HG03520 (cell line): ENCODE results near the gene PSMA3.

Experiments used
- ATAC-seq: cut with Tn5 transposase; IDR thresholded peaks from one replicate; pipeline ENCODE4 v1.9.1; 2021; ENCODE audit warnings: mild to moderate bottlenecking, moderate library complexity; ENCODE audit not compliant: unreplicated experiment

PSMA3 gene

GRCh38 chr14:58270628-58271027 is 26.0 kb downstream of the PSMA3 start:
- ATAC-seq, result no peak

- ATAC-seq, result no peak
Measured at GRCh38 chr14:58272588-58273372, 28.1 kb downstream of the PSMA3 start.

DNA sequence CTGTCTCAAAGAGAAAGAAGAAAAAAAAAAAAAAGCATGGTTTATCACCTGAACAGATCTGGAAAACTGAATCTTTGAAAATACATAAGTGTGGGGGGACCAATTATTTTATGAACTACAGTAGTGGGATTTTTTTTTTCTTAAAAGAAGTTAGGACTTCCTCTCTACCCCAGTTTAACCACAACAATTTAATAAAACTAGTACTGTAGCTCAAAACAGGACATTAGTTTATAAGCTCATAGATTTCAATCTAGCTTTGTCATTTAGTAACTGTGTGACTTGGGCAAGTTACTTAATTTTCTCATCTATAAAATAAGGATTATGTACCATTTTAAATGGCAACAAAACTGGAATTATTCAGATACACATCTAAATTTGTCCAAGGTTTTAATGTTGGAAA is 30.2 kb downstream of the PSMA3 start:
- no peak for ATAC-seq

DNA sequence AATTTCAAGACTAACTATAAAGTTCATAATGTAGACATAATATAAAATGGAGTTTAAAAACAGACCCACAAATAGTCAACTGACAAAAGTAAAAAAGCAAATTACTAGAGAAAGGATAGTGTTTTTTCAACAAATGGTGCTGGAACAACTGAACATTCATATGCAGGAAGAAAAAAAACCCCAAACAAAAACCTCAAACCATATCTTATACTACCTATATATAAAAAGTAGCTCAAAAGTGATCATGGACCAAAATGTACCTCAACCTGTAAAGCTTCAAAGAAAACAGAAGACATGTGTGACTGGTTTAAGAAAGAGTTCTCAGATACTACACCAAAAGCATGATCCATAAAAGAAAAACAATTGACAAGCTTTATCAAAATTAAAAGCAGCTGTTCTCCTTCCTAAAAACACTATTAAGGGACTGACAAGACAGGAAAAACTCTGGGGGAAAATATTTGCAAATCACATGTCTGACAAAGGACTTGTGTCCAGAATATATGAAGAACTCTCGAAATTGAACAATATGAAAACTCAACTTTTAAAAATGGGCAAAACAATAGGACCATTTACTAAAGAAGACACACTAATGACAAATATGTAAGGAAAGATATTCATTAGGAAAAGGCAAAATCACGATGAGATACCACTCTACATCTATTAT is 31.0 kb downstream of the PSMA3 start:
- no peak for ATAC-seq

DNA sequence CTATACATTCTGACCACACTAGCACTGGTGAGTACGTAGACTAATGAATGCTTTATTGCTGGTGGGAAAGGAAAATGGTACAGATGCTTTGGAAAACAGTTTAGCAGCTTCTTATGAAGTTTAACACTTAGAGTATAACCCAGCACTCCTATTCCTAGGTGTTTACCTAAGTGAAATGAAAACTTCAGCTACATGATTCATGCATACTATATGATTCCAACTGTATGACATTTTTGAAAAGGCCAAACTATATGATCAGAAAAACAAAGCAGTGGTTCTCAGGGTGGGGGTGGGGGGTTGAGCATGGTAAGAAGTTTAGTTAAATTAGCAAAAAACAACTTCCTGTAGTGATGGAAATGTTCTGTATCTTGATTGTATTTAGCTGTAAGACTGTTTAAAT is 31.6 kb downstream of the PSMA3 start:
- no peak for ATAC-seq

DNA sequence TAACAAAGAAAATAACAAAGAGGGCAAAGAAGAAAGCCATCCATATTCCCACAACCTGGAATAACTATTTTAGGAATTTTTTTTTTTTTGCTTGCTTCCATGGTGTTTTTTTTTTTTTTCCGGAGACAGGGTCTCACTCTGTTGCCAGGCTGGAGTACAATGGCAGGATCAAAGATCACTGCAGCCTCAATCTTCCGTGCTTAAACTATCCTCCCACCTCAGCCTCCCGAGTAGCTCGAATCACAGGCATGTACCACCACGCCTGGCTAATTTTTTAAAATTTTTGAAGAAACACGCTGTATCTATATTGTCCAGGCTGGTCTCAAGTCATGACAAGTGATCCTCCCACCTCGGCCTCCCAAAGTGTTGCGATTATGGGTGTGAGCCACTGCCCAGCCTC is 33.5 kb downstream of the PSMA3 start:
- no peak for ATAC-seq

- peak; percentile 71 for ATAC-seq
Measured at GRCh38 chr14:58280954-58281787, 36.5 kb downstream of the PSMA3 start.

DNA sequence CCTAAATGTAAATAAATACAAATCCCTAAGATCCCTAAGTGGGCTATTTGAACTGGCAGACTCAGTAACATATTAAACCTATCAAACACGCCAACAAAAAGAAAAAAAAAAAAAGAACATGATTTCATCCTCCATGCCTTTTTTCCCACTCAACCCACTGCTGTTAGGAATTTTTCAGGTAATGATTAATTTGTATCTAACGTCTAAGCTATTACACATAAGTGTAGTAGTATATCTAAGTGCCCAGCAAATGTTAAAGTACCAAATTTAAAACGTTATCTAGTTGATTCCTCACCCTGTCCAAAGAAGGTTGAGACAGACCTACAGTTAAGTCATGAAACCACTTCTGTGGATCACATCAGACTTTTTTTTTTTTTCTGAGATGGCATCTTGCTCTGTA is 37.3 kb downstream of the PSMA3 start:
- no peak for ATAC-seq

DNA sequence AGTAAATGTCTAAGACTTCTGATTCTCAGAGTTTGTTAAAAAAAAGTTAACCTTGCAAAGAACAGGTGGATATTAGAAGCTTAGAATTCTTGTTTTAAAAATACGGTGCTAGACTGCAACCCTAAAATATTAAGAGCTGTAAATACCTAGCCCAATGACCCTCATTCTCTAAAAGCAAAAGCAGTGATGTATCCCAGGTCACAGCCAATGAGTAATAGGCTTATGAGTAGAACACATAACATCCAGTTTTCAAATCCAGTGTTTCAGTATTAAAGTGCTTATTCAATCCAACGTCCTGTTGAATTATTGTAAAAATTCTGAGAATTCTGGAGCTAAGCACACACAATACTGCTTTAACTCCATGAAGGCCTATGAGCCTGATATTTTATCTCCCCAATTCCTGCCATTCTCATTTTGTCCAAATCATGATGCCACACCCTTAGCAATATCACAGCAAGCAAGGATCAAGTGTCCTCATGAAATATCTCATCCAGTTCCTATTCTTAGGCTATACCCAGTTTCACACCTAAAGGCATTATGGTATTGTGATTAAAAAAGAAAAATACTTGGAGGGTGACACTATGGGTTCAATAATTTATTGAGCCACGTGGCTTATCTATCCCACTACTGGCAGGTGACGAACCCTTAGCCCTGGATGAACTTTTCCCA is 38.4 kb downstream of the PSMA3 start:
- no peak for ATAC-seq

DNA sequence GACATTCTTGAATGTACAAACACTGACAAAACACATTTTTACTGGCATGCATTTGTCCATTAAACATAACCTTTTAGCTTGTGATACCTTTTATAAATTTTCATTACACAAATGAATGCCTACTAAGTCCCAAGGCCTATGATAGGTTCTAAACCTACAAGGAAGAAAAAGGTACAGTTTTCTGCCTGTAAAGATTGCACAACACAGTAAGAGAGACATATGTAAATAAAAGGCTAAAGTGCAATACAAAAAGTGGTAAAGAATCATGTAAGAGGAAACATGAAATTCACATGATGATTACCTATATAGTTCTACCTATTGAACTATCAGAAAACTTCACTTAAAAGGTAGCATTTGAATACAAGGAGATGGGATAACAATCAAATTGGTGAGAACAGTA is 39.1 kb downstream of the PSMA3 start:
- no peak for ATAC-seq

- ATAC-seq, result no peak
Measured at GRCh38 chr14:58285132-58285531, 40.5 kb downstream of the PSMA3 start.

- no peak for ATAC-seq
Measured at GRCh38 chr14:58287607-58288042, 43.0 kb downstream of the PSMA3 start.

- no peak for ATAC-seq
Measured at GRCh38 chr14:58288106-58288792, 43.6 kb downstream of the PSMA3 start.

- ATAC-seq, result no peak
Measured at GRCh38 chr14:58291646-58292045, 47.0 kb downstream of the PSMA3 start.

DNA sequence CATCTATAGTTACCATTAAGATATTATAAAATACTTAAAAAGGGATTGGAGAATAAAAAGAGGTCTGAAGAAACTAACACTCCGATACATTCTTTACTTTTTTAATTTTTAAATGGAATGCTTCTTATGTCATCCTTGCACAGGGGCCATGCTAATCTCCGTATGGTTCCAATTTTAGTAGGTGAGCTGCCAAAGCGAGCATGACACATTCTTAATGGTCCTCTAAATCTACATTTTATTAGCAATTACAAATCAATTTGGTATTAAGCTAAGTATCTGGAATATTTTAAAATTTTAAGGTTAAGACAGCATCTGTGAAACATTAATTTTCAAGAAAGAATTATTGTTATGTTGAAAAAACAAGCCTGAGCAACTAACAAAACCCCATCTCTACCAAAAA is 47.5 kb downstream of the PSMA3 start:
- ATAC-seq, result no peak

DNA sequence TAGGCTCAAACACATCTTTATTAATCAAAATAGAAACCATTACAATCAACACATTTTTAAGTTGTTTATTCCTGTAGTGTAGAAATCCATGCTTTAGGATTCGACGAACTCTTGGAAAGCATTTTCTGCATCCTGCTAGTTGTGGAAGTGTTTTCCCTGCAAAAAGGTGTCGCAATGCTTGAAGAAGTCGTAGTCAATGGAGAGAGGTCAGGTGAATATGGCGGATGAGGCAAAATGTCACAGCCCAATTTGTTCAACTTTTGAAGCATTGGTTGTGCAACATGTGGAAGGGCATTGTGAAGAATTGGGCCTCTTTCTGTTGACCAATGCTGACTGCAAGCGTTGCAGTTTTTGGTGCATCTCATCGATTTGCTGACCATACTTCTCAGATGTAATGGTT is 49.6 kb downstream of the PSMA3 start:
- ATAC-seq, result no peak

- no peak for ATAC-seq
Measured at GRCh38 chr14:58296726-58297125, 52.1 kb downstream of the PSMA3 start.

- ATAC-seq, result no peak
Measured at GRCh38 chr14:58297412-58297761, 52.7 kb downstream of the PSMA3 start.

GRCh38 chr14:58297762-58298476 is 53.3 kb downstream of the PSMA3 start:
- peak; percentile 79 for ATAC-seq
